ENCODE data around the gene KASH5. TPM values are rescaled to one million over a fixed set of nuclear protein-coding genes. Genes with fewer than 3 reads are reported as not detected.

KASH5 gene
- total RNA-seq, 4 donors from 2014 or later, result not detected

DNA sequence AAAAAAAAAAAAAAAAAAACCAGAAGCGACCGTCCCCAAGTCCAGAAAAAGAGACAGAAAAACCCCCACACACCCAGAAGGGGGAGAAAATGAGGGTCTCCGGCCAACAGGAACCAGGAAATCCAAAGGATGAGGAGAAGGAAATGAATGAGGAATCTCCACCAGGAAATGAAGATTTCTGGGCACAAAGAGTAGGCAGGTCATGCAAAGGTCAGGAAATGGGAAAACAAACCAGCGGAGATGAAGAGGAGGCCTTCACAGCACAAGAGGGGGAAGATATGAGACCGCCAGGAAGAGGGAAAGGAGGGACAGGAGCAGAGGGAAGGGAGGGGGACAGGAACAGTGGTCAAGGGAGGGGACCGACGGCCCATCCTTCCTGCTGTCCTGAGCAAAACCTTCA, 31.7 kb upstream of the KASH5 start:
- 62 to 75% methylated on average over 7 of the region's 7 CpGs for WGBS, 2 donors
- DNase-seq, result no peak
- TF ChIP-seq, protein P1, sequence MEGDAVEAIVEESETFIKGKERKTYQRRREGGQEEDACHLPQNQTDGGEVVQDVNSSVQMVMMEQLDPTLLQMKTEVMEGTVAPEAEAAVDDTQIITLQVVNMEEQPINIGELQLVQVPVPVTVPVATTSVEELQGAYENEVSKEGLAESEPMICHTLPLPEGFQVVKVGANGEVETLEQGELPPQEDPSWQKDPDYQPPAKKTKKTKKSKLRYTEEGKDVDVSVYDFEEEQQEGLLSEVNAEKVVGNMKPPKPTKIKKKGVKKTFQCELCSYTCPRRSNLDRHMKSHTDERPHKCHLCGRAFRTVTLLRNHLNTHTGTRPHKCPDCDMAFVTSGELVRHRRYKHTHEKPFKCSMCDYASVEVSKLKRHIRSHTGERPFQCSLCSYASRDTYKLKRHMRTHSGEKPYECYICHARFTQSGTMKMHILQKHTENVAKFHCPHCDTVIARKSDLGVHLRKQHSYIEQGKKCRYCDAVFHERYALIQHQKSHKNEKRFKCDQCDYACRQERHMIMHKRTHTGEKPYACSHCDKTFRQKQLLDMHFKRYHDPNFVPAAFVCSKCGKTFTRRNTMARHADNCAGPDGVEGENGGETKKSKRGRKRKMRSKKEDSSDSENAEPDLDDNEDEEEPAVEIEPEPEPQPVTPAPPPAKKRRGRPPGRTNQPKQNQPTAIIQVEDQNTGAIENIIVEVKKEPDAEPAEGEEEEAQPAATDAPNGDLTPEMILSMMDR (IDR thresholded peaks at IDR 0.05), result no peak
- TF ChIP-seq POLR2A (IDR thresholded peaks at IDR 0.05), result no peak
- Histone ChIP-seq H3K36me3 (peaks cover 0 to 68% (median 0%) of the 10 kb centered on the region in 3 donors), H3K9me3 (no peaks in the 10 kb centered on the region), H3K4me3 (no peak overlapping the region), H3K4me1 (peaks cover 0 to 43% (median 6%) of the 10 kb centered on the region in 3 donors), H3K27me3 (peaks cover 0 to 4% (median 0%) of the 10 kb centered on the region in 4 donors), H3K27ac (peak overlapping the region in 3 of 4 donors; percentile 42 to 63 (median 62))
- intact Hi-C loops (cut with DNase I), result no loop called here

- H3K4me1 ChIP-seq, result peaks cover 6 to 51% (median 6%) of the 10 kb centered on the region in 3 donors
These were observed 30.9 kb upstream of the KASH5 start for GRCh38 chr19:49357186-49357585.

DNA sequence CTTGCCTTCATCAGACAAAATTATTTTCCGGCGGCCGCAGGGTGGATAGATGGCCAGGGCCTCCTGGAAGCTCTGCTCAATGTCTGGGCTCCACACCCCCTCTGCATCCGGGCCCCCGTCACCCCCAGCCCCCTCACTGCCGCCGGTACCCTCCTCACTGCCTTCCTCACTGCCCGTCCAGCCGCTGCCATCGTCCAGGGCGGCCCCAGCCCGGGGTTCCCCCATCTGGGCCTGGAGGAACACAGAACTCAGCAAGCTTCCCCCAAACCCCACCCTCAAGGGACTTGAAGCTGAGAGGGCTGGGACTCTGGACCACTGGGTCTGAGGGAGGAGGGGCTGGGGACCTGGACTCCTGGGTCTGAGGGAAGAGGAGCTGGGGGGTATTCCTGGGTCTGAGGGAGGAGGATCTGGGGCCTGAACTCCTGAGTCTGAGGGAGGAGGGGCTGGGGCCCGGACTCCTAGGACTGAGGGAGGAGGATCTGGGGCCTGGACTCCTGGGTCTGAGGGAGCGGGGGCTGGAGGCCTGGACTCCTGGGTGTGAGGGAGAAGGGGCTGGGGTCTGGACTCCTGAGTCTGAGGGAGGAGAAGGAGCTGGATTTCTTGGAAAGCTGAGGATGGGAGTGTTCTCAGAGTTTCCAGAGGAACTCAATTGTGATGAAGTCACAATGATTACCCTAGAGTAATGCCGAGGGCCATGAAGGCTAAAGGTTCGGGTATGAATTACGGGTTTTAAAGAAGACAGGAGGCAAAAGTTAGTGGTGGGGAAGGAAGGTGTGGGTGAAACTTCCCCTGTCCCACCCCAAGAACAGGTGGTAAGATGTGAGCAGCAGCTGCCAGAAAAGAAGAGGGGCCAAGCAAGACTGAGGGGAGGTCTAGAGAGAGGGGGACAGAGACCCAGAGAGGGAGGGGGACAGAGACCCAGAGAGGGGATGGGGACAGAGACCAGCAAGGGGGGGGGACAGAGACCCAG, 27.9 kb upstream of the KASH5 start:
- H3K4me3 ChIP-seq, result no peak overlapping the region
- peaks cover 10 to 70% (median 21%) of the 10 kb centered on the region in 3 donors for H3K4me1 ChIP-seq
- no peak for DNase-seq
- peaks cover 0 to 34% (median 0%) of the 10 kb centered on the region in 3 donors for H3K36me3 ChIP-seq
- intact Hi-C loops (cut with DNase I), result no loop called here
- peak overlapping the region in 3 of 4 donors; percentile 93 to 94 (median 94) for H3K27ac ChIP-seq
- 64 to 77% methylated on average over 8 to 15 of the region's 17 CpGs for WGBS, 2 donors
- TF ChIP-seq, protein P1 (IDR thresholded peaks at IDR 0.05), result no peak
- TF ChIP-seq POLR2A (IDR thresholded peaks at IDR 0.05), result no peak
- H3K9me3 ChIP-seq, result no peaks in the 10 kb centered on the region
- peaks cover 0 to 26% (median 0%) of the 10 kb centered on the region in 4 donors for H3K27me3 ChIP-seq

More at GRCh38 chr19:49357186-49357585, 30.9 kb upstream of the KASH5 start:
- TF ChIP-seq, protein P1 (IDR thresholded peaks at IDR 0.05), result no peak
- TF ChIP-seq POLR2A (IDR thresholded peaks at IDR 0.05), result no peak
- no peak for DNase-seq
- Histone ChIP-seq H3K27ac (peak overlapping the region in 2 of 4 donors; percentile 42 to 62), H3K4me3 (no peak overlapping the region), H3K27me3 (peaks cover 0 to 12% (median 0%) of the 10 kb centered on the region in 4 donors), H3K9me3 (no peaks in the 10 kb centered on the region), H3K36me3 (peaks cover 0 to 61% (median 0%) of the 10 kb centered on the region in 3 donors)
- WGBS, 2 donors, result 85 to 91% methylated on average over 5 of the region's 9 CpGs
- intact Hi-C loops (cut with DNase I), result no loop called here

DNA sequence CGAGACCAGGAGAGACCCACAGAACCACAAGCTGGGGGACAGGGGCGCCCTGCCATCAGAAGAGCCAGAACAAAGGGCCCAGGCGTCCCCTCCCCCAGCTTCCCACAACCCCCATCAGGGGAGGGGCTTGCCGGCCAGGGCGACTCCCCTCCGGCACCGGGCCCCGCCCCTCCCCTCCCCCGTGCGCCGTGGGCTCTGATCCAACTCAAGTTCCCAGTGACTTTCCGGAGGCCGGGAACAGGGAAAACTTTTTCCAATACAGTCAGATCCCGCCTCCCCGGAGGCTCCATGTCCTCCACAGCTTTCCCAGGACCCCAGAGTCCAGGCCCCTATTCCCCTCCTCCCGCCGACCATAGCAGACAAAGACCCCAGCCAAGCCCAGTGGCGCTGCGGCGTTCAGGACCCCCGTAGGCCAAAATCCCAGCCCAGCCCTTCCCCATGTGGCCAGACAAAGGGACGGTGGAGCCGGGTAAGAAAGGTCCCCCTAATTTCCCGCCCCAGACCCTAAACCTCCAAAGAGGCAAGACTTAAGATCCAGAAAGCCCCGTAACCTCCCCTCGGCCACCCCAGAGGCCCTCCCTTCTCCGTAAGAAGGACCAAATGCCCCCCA, 26.5 kb upstream of the KASH5 start:
- DNase-seq, result no peak
- TF ChIP-seq, protein P1 (IDR thresholded peaks at IDR 0.05), result no peak
- TF ChIP-seq POLR2A (IDR thresholded peaks at IDR 0.05), result peak in 1 of 4 donors; percentile 38
- H3K4me3 ChIP-seq, result peak overlapping the region; percentile 37 to 81 (median 70)
- peak overlapping the region; percentile 72 to 94 (median 94) for H3K27ac ChIP-seq
- H3K27me3 ChIP-seq, result peaks cover 0 to 26% (median 0%) of the 10 kb centered on the region in 4 donors
- intact Hi-C loops (cut with DNase I), result no loop called here
- H3K4me1 ChIP-seq, result peaks cover 10 to 56% (median 15%) of the 10 kb centered on the region in 3 donors
- H3K36me3 ChIP-seq, result peaks cover 0 to 28% (median 0%) of the 10 kb centered on the region in 3 donors
- 7 to 26% methylated on average over 3 to 6 of the region's 27 CpGs for WGBS, 2 donors
- no peaks in the 10 kb centered on the region for H3K9me3 ChIP-seq

All from esophagus squamous epithelium (tissue), 5 donors.